PFSK-1 (cell line): Measurements from ENCODE around the gene ZNF592.

Experiments
- FOXP2 ChIP-seq: optimal IDR thresholded peaks from 2 replicates; pipeline ENCODE3; 2011; ENCODE audit warnings: borderline replicate concordance, control low read depth, inconsistent platforms; ENCODE audit not compliant: insufficient read depth; ENCODE audit errors: extremely low read length, extremely low read depth
- POLR2AphosphoS5 ChIP-seq: IDR thresholded peaks from 2 replicates; pipeline ENCODE4 v1.6.1; 2012; ENCODE audit warnings: low read depth, mild to moderate bottlenecking, control low read depth, low read length, moderate library complexity
- SIN3A ChIP-seq: IDR thresholded peaks from 2 replicates; pipeline ENCODE4 v1.6.1; 2012; ENCODE audit warnings: mild to moderate bottlenecking, low read length, moderate library complexity, borderline replicate concordance; ENCODE audit not compliant: insufficient read depth
- TAF1 ChIP-seq: IDR thresholded peaks from 2 replicates; pipeline ENCODE4 v1.6.1; 2012; ENCODE audit warnings: low read length, control low read depth, borderline replicate concordance; ENCODE audit not compliant: insufficient read depth
- TF ChIP-seq, protein P1 (sequence below), 2 experiments: IDR thresholded peaks; 2 replicates each; pipeline versions ENCODE4 v1.6.1 to v1.8.0; 2011 to 2012; ENCODE audit warnings: low read depth in 2 of 2, low read length in 2 of 2, control low read depth in 1 of 2, inconsistent platforms in 1 of 2, mild to moderate bottlenecking in 1 of 2, moderate library complexity in 1 of 2; ENCODE audit not compliant: insufficient read depth in 1 of 2

ZNF592 gene

DNA sequence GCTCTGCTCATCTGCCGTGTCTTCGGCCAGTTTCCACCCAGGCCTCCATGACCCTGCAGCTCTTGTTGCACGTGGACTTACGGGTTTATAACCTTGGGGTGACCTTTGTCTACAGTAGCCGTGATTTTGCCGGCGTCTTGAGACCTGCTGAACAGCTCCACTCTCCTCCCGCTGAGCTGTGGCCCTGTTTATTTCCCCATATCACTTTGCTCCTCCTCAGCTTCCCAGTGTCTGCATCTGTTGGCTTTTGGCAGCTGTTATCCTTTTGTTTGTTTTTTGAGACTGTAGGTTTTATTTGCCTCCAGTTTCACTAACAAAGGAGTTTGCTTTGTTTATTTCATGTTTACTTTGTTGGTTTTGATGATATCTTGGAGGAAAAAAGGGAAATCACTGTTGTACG, 106.7 kb downstream of the ZNF592 start:
- TF ChIP-seq FOXP2 = no peak
- TF ChIP-seq TAF1 = no peak
- TF ChIP-seq POLR2AphosphoS5 = no peak
- TF ChIP-seq, protein P1, sequence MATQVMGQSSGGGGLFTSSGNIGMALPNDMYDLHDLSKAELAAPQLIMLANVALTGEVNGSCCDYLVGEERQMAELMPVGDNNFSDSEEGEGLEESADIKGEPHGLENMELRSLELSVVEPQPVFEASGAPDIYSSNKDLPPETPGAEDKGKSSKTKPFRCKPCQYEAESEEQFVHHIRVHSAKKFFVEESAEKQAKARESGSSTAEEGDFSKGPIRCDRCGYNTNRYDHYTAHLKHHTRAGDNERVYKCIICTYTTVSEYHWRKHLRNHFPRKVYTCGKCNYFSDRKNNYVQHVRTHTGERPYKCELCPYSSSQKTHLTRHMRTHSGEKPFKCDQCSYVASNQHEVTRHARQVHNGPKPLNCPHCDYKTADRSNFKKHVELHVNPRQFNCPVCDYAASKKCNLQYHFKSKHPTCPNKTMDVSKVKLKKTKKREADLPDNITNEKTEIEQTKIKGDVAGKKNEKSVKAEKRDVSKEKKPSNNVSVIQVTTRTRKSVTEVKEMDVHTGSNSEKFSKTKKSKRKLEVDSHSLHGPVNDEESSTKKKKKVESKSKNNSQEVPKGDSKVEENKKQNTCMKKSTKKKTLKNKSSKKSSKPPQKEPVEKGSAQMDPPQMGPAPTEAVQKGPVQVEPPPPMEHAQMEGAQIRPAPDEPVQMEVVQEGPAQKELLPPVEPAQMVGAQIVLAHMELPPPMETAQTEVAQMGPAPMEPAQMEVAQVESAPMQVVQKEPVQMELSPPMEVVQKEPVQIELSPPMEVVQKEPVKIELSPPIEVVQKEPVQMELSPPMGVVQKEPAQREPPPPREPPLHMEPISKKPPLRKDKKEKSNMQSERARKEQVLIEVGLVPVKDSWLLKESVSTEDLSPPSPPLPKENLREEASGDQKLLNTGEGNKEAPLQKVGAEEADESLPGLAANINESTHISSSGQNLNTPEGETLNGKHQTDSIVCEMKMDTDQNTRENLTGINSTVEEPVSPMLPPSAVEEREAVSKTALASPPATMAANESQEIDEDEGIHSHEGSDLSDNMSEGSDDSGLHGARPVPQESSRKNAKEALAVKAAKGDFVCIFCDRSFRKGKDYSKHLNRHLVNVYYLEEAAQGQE (IDR thresholded peaks at IDR 0.05; ENCODE audit: insufficient read depth in 1 of 2, low read depth in 2 of 2, low read length in 2 of 2) = no peak
- no peak for TF ChIP-seq SIN3A

DNA sequence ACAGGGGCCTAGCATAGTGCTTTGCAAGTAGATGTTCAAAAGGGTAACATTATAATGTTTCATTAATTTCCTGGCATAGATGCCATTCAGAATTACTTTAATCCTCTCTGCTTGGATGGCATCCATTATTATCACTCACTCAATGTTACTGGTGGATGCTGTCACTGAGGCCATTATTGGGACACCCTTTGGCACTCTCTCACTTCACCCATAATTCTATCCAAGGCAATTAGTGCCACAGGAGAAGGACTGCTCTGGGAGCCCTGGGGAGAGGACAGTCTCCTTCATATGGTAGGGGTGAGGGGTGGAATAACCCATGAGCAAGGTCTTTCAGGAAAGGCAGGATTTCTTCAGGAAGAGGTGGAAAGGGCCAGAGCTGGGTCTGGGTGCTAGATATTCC, 107.4 kb downstream of the ZNF592 start:
- TF ChIP-seq TAF1 = no peak
- no peak for TF ChIP-seq POLR2AphosphoS5
- no peak for TF ChIP-seq FOXP2
- TF ChIP-seq, protein P1 (IDR thresholded peaks at IDR 0.05; ENCODE audit: insufficient read depth in 1 of 2, low read depth in 2 of 2, low read length in 2 of 2) = no peak
- TF ChIP-seq SIN3A = no peak
